Suppressor macrophage (primary cell): ENCODE results near the gene SRD5A1.

Experiments used
- DNase-seq, 4 experiments: peaks; one replicate each; pipeline ENCODE4 v3.0.0-alpha.2; 2020 to 2022

The SRD5A1 gene

DNA sequence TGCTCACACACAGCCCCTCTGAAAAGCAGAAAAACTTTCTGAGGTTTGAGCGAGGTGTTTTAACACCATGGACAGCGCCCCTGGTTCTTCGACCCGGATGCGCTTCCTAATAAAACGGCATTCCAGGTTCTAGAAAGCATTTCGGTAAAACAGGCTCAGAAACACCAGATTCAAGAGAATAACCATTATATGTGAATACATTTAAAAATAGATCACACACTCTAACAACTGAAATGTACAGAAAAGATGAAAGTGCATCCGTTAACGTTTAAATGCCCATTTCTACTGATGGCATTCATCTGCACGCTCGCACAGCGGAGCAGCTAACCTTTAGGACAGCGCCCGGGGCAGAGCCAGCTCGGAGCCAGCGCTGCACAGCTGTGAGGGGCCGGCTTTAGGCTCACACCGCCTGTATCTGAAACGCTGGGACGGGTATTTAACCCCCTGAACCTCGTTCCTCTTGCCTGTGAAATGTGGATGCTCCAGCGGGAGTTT lies 53.7 kb downstream of the SRD5A1 start:
- DNase-seq, result peak; percentile 41 to 63 (median 56)

DNA sequence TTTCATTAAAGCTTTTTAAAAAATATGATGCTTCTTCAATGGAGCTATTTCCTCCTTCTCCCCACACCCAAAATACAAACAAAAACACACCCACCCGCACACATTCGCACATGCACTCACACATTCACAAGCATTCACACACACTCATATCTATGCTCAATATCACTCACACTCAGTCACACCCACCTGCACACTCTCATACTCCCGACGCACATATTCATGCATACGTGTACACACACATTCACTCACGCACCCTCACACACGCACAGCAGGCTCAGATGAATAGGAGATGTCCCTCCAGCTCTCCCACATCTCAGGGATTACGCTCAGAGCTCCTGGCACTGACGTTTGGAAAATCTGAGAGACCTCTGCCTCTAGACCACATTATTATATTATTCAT lies 54.3 kb downstream of the SRD5A1 start:
- no peak for DNase-seq

DNA sequence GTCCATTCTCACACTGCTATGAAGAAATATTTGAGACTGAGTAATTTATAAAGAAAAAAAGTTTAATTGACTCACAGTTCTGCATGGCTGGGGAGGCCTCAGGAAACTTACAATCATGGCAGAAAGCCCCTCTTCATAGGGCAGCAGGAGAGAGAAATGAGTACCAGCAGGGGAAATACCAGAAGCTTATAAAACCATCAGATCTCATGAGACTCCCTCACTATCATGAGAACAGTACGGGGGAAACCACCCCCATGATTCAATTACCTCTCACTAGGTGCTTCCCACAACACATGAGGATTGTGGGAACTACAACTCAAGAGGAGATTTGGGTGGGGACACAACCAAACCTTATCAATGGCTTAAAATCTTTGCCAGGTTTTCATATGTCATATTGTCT lies 59.7 kb downstream of the SRD5A1 start:
- DNase-seq, result no peak

DNA sequence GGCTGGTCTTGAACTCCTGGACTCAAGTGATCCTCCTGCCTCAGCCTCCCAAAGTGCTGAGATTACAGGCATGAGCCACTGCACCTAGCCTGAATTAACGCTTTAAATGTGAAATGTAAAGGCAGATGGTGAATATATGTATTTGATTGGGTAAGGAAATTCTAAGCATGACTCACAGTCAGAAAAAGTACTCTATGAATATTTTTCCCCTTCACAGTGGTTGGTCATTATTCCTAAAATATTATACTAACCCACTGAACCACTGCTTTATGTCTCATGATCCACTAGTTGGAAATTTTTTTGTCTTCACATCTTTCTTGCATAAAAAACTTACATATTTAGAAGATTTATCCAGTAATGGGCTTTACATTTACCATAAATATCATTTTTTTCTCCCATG lies 65.5 kb downstream of the SRD5A1 start:
- DNase-seq, result no peak

DNA sequence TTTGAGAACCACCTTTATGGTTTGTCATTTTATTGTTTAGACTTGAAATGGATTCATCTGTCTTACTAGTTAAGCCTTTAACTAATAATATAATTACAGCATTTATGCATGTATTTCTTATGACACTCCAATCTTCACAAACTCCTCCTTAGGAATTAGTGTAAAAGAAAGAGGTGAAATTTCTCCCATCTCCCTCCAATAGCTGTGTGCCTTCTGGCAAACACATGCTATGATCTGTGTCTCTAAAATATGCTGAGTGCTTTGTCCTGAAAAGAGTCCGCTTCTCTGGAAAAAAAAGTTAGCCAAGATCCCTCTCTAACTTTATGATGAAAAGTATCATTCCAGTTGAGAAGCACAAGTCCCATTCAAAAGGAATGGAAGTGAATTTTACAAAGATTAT lies 66.1 kb downstream of the SRD5A1 start:
- no peak for DNase-seq

DNA sequence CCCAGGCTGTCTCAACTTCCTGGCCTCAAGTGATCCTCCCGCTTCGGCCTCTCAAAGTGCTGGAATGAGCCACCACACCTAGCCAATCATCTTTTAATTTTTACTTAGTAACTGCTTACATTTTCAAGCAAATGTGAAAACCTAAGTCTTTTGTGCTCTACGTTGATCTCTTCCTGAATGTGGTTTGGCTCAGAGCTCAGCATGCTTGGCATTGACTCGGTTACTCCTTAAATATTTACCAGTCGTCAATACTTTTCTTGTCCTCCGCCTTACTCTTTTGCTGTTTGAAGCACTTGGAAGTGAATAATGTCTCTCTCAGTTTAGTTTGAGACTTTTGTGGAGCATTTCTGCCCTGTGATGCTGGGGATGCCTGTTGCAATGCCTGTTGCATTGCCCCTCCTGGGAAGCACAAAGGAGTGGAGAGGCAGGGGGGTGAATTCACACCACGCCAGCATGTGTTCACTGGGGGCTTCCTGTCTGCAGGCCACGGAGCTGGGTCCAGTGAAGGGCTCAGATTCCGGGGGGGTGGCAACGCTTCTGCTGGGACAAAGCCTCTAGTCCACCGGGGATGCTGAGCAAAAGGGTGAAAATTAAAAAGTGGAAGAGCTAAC lies 66.9 kb downstream of the SRD5A1 start:
- DNase-seq, result no peak

DNA sequence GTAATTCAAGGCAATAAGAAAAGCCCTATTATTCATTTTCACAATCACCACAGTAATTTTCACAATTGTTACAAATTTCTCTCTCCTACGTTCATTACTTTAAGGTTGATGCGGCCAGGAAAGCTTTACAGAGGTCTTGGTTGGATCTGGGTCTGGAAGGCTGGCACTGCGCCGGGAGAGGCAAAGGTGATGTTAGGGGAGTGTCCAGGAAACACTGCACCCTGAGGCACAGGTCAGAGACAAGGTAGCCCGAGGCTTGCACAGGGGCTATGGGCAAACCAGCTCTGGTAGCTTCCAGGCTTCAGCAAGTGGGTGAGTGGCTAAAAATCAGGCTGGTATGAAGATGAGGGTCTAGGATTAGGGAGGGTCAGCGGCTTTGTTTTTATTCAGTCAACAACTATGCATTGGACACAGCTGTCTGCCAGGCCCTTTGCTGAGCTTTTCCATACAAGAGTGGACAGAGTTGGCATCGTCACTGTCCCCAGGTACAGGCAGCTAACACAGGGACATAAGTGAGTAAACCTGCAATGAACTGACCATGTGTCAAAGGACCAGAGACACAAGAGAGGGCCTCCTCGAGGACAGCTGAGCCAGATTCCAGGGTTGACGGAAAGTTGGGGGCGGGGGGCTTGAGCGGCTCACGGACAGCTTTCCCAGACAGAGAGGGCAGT lies 67.6 kb downstream of the SRD5A1 start:
- DNase-seq, result no peak

DNA sequence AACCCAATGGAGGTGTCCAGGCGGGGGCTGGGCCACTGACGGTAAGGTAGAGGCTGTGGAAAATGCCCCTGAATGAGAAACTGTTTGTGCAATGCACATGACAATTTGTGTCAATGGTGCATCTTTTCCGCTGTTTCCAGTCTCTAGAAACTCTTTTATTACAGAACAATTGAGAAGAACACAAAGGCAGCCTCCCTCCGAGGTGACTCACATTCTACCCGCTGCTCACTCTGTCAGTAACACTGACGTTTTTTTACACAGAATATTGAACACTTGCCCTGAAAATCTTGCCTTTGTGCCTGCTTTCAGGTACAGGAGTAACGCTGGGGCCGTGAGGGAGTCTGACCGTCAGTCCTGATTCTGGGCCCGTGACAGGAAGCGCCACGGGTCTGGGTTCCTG lies 68.3 kb downstream of the SRD5A1 start:
- DNase-seq, result no peak

DNA sequence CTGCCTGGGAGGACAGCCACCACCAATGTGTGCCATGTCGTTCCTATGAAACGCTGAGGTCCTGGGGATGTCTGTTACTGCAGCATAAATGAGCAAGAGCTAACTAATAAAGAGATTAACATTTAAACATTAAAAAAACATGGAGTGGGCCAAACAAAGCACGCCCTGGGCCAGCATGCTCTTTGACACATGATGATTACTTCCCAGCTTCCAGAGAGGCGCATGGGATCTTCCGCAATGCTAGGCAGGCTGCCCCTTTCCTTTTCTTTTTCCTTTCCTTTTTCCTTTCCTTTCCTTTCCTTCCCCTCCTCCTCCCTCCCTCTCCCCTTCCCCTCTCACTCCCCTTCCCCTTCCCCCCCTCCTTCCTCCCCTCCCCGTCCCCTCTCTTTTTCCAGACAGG lies 69.4 kb downstream of the SRD5A1 start:
- no peak for DNase-seq

DNA sequence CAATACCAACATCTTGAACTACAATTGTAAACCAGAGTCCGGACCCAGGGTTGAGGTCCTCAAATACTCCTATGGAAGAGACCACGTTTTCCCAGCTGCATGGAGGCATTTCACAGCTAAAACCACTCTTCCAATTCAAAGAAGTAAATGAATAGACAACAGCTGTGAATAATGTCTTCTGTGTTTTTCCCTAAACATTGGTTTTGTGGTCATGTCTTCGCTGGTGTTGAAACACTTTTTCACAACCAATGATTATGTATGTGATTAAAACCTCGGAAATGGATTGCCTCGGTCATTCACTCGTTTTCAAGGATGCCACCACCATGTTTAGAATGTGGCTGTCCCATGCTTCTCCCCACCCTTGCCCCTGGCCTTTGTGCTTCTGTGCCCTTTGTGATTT lies 70.6 kb downstream of the SRD5A1 start:
- DNase-seq, result no peak

DNA sequence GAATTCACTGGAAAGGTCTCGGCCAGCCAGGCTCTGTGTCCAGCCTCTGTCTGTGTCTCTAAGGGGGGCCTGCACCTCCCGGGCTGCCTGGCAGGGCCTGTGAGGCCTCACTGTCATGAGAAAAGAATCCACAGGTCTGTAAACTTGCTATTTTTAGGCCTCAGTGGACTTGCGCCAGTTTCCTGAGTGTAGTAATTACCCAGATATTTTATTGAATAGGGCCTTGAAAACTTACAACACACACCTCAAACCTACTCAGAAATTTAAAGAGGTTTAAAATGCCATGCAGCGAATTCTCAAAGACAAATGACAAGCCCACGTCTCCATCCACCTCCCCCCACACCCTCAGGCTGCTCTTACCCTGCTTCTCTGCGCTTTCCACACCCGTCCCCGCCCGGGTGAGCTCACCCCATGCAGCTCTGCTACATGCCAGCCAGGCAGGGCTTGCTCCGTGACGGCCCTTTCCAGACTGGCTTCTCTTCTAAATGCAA lies 71.2 kb downstream of the SRD5A1 start:
- DNase-seq, result peak in 1 of 4 experiments; percentile 24

DNA sequence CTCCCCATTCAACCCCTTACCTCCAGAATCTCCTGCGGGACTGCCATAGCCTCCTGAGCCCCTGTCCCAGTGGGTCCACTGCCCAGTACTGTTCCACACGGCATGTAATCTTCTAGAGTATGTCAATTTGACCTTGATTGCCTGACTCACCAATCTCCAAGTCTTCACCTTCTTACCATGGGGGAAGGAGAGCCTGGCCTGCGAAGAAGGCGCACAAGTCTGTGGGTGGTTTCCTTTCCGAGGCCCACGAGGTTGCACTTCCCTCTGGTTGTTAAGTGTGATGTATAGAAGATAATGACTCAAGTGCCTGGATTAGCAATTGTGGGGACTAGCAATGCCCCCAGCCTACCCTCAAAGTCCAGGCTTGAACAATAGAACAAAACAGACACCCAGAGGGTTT lies 71.8 kb downstream of the SRD5A1 start:
- DNase-seq, result peak; percentile 73 to 90 (median 86)

DNA sequence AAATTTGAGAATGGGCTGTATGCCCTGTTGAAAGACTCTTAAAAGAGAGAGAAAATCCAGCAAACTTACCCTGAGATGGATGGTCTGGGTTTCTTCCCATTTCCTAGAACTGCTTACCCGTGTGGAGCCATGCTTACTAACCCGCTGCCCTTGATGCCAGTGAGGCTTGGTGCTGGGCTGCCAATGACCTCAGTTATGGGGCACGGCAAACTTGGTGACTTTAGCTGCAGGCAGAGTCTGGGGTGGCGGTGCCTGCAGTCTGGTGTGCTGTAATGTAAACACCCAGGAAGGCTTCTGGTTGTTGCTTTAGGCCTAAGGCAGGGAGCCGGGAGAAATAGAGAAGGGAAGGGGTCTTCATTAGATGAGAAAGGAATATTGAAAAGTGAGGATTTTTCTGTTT lies 72.7 kb downstream of the SRD5A1 start:
- no peak for DNase-seq

DNA sequence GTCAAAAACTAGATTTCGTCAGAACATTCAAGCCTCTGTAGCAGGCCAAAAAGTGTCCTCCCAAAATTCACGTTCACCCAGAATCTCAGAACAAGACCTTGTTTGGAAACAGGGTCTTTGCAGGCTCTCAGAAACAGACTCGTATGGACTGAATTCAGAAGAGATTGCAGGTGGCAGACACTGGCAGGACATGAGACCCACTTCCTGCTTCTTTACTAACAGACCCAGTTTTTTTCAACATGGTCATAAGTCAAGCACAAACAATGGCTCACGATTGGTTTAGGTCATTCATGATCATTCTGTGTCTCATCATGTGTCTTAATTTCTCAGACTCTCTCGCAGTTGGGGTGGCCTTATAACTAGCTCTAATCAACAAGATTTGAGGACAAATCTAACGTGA lies 74.6 kb downstream of the SRD5A1 start:
- no peak for DNase-seq

DNA sequence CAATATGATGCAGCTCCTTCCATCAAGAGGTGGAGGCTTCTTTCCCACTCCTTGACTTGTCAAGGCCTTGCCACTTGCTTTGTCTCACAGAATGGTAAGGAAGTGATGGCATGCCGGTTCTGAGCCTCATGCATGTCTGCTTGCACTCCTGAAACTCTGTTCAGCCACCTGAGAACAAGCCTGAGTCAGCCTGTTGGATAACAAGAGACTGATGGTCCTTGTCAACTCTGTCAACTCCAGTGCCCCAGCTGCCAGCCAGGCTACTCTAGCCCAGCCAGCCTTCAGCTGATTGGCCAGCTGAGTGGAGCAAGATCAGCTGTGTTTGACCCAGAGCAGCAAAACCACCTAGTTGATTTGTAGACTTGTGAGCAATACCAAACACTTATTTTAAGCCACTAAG lies 75.6 kb downstream of the SRD5A1 start:
- no peak for DNase-seq

DNA sequence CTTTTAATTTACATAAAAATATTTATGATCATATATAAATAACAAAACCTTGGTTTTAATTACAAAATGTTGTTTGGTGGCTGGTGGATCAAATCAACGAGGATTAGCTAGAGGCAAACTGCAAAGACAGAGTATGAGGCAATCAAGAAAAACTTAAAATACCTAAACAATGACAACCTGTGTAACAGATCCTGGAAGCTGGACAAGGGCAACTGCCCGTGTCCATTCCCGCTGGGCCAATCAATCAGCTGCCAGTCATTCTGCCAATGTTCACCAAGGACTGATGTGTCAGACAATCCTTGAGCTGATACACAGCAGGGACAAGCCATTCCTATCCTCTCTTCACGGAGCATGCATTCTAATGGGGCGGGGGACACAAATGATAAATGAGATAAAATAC lies 76.8 kb downstream of the SRD5A1 start:
- no peak for DNase-seq

DNA sequence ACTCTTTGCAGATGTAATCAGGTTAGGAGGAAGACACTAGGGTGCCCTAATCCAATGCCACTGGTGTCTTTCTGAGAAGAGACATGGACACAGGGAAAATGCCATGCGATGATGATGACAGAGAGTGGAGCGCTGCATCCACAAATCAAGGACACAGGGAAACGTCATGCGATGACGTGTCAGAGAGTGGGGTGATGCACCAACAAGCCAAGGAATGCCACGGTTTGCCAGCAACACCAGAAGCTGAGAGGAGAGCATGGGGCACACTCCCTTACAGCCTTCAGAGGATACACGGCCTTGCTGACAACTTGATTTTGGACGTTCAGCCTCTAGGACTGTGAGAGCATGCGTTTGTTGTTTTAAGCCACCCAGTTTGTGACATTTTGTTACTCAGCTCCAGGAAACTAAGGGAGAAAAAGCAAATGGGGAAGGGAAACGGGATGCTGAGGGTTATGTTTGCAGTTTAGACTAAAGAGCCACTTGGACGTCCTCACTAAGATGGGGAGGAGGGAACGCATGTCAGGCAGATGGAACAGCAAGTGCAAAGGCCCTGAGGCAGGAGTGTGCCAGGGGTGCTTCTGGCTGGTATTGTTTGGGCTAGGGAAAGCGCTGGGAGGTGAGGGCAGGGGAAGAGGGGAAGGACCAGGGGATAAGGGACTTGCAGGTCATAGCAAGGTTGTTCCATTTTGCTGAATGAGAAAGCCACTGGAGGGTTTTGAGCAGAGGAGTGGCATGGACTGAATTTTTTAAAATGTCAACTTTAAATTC lies 77.5 kb downstream of the SRD5A1 start:
- no peak for DNase-seq

DNA sequence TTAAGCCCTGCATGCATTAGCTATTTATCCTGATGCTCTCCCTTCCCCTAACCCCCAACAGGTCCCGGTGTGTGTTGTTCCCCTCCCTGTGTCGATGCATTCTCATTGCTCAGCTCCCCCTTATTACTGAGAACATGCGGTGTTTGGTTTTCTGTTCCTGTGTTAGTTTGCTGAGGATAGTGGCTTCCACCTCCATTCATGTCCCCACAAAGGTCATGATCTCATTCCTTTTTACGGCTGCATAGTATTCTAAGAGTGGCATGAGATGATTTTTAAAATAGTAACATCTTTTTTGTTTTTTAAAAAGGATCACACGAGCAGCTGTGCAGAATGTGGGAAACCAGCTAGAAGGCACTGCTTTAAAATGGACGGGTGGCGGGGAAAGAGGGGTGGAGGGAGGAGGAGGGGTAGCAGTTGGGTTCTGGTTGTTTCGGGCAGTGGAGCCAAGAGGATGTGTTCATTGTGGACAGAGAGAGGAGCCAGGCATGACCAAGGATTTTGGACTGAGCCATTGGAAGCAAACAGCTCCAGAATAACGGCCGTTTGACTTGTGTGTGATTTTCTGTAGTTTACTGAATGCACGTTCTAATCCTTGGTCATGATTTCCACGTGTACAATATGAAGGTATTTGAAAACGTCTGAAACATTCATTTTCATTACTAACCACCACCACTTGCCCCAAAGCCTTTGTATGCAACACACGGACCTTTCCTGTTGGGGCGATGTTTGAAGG lies 78.3 kb downstream of the SRD5A1 start:
- no peak for DNase-seq

DNA sequence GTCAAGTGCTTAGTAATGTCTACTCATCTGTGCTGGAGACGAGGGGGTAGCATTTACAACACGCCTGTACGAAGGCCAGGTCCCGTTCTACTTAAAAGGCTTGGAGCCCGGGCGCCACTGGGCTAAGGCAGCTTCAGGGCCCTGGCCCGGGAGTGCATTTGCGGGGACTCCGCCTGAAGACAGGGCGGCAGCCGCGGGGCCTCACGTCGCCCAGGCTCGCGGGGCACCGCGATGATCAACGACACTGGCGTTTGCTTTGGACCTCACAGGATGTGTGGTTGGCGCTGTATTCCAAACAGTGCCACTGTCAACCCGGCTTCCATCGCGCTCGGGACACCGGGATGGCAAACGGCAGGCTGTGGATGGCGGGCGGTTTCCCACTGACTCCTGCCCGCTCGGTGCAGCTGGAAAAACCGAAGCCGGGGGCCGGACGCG lies 78.9 kb downstream of the SRD5A1 start:
- DNase-seq, result peak; percentile 32 to 70 (median 58)

DNA sequence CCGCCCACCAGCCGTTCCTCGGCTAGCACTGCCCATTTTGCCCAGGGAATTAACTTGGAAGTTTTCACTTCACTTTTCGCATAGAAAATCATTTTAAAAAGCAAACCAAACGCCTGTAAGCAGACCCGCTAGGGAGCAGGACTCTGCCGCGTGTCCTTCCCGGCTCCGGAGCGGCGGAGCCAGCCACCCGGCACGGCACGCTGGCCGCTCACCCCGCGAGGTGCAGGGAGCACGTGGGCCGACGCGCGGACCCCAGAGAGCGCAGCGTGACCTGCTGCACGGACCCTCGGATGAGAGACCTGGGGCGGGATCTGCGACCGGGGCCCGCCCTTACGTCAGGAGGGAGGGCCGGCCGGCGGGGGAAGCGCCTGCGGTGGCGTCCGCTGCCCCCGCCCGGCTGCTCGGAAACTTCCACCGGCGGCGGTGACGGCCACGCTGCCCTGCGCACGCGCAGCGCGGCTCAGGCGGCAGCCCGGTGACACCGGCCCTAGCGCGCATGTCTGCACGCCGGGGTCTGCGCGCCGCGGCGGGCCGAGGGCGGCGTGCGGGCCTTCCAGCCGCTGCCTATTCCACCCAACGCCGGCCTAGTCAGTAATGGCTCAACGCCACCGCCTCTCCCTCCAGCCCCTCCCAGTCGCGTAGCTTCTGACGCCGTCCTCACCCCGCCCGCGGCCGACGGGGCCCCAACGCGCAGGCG lies 79.5 kb downstream of the SRD5A1 start:
- peak in 3 of 4 experiments; percentile 98 to 99 (median 99) for DNase-seq

DNA sequence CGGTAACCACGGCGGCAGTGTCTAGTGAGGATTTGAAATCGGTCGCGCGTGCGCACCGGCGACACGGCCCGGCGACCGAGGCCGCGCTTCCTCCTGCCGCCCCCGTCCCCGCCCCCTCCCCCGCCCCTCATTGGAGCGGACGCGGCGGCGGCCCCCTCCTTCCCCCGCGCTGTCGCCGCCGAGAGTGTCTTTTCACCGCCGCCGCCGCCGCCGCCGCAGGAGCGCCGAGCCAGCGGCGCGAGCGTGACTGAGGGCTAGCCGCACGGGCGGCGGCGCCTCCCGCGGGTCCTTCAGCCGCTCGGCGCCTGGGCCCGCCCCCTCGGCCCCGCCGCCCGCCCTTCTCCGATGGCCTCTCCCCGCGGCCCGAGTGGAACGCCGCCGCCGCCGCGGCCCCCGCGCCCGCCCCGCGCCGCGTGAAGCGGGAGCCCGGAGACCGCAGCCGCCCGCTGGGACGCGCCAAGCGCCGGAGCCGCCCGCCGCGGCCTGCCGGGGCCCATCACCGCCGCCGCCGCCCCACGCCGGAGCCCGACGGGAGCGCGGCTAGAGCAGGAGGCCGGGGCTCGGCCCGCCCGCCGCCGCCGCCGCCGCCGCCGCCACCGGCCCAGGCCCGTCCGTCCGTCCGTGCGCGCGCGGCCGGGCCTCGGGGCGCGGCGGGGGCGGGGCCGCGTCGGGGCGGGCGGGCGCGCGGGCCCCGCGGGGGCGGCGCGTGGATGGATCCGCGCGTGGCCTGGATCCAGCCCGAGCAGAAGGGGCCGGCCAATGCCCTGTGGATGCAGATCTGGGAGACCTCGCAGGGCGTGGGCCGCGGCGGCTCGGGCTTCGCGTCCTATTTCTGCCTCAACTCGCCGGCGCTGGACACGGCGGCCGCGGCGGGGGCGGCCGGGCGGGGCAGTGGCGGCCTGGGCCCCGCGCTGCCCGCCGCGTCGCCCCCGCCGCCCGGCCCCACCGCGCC lies 80.3 kb downstream of the SRD5A1 start, which contains the start of gene TENT4A:
Gene TENT4A, plus strand, starts transcription at position 159 of the 952 bp plus-strand sequence. Its CDS starts 552 bp downstream, at position 711.
- DNase-seq, result peak; percentile 34 to 99 (median 67)
